ENCODE results near the gene SFT2D1. TPM values are rescaled to one million over a fixed set of nuclear protein-coding genes. Genes with fewer than 3 reads are reported as not detected.

The SFT2D1 gene
- total and polyA plus RNA-seq, 9 of the 15 experiments (the other 6 are each of a cell fraction or from before 2014, with no cell fraction given) = 54.4 to 140 (median 74.6) TPM

- Histone ChIP-seq H4K20me1 (replicated peaks; ENCODE audit: control insufficient read depth, insufficient read depth, low read length) (no peaks in the 10 kb centered on the region), H3K9me1 (ENCODE audit: control insufficient read depth, insufficient read depth, low read length) (no peaks in the 10 kb centered on the region), H3K36me3 (ENCODE audit: control insufficient read depth, insufficient read depth, low read length) (no peaks in the 10 kb centered on the region), H3K9me3 (replicated peaks; ENCODE audit: control insufficient read depth, insufficient read depth, low read depth, low read length) (no peaks in the 10 kb centered on the region), H3K4me1 (replicated peaks in 1 of 2; ENCODE audit: control insufficient read depth in 2 of 2, insufficient read depth in 2 of 2, low read length in 2 of 2) (peaks cover 0 to 8% of the 10 kb centered on the region in 2 experiments; a peak in 2 of 5 replicates), H3K79me2 (ENCODE audit: control insufficient read depth, insufficient read depth, low read length) (no peaks in the 10 kb centered on the region), H3K4me2 (ENCODE audit: insufficient read depth, low read length) (no peak within 1 kb of the TSS), H3K9ac (ENCODE audit: insufficient read depth in 1 of 2, low read depth in 2 of 2, low read length in 2 of 2) (no peak within 1 kb of the TSS), H3K27ac (ENCODE audit: extremely low read depth, low read depth, low read length) (no peak within 1 kb of the TSS), H3K4me3 (no peak within 1 kb of the TSS), H3K27me3 (ENCODE audit: control insufficient read depth in 2 of 2, insufficient read depth in 2 of 2, low read length in 2 of 2) (peaks cover 28 to 45% of the 10 kb centered on the region in 2 experiments), H2AFZ (ENCODE audit: low read depth, low read length) (no peak within 1 kb of the TSS)
- ChIA-PET POLR2A (no interaction called here), CTCF (ENCODE audit: low intra/inter-chr PET ratio) (no interaction called here)
- FAIRE-seq (no peak), ATAC-seq (no peak), DNase-seq (ENCODE audit: extremely low read depth in 1 of 4, low spot score in 3 of 4) (no peak)
- intact Hi-C loops (cut with micrococcal nuclease) (no loop called here), in situ Hi-C loops (cut with MboI) (no loop called here)
- WGBS (ENCODE audit: insufficient coverage, low coverage, missing lambda C conversion rate) = 59% methylated on average over 28 of the region's 74 CpGs
- no TSS peak for BruUV-seq (replicated peaks)
- TF ChIP-seq ZBTB33 (CRISPR knock-in tag; IDR thresholded peaks at IDR 0.05) (peak; percentile 13; the same call in 1 of the 2 replicates), THAP7 (CRISPR knock-in tag; IDR thresholded peaks at IDR 0.05) (no peak), CBX8 (IDR thresholded peaks at IDR 0.05; ENCODE audit: borderline replicate concordance, extremely low read depth, low read depth, low read length, poor library complexity, severe bottlenecking) (no peak), SRSF1 (IDR thresholded peaks at IDR 0.05; ENCODE audit: low read depth, low read length) (no peak), MED1 (CRISPR knock-in tag; IDR thresholded peaks at IDR 0.05; ENCODE audit: borderline replicate concordance) (no peak)
- TF ChIP-seq, protein P1, sequence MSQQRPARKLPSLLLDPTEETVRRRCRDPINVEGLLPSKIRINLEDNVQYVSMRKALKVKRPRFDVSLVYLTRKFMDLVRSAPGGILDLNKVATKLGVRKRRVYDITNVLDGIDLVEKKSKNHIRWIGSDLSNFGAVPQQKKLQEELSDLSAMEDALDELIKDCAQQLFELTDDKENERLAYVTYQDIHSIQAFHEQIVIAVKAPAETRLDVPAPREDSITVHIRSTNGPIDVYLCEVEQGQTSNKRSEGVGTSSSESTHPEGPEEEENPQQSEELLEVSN (IDR thresholded peaks at IDR 0.05; ENCODE audit: borderline replicate concordance in 1 of 2, extremely low read depth in 1 of 2, insufficient read depth in 1 of 2, insufficient read length in 1 of 2, low read depth in 1 of 2, low read length in 1 of 2, poor library complexity in 1 of 2, severe bottlenecking in 1 of 2) = no peak
Observed at GRCh38 chr6:166308033-166308768, 34.1 kb downstream of the SFT2D1 start, which contains the start of gene PRR18. PRR18 (minus strand) TSS chr6:166308392; CDS start chr6:166308142, 250 bp downstream.
